ENCODE results near the gene POGK. TPM values are rescaled to one million over a fixed set of nuclear protein-coding genes. Genes with fewer than 3 reads are reported as not detected.
"Not testable (repeated sequence)": the region's sequence is repeated elsewhere in the genome, so short reads cannot be mapped to it uniquely, and the experiment has no call there.

Gene POGK, protein sequence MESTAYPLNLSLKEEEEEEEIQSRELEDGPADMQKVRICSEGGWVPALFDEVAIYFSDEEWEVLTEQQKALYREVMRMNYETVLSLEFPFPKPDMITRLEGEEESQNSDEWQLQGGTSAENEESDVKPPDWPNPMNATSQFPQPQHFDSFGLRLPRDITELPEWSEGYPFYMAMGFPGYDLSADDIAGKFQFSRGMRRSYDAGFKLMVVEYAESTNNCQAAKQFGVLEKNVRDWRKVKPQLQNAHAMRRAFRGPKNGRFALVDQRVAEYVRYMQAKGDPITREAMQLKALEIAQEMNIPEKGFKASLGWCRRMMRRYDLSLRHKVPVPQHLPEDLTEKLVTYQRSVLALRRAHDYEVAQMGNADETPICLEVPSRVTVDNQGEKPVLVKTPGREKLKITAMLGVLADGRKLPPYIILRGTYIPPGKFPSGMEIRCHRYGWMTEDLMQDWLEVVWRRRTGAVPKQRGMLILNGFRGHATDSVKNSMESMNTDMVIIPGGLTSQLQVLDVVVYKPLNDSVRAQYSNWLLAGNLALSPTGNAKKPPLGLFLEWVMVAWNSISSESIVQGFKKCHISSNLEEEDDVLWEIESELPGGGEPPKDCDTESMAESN
- total RNA-seq, result 10 to 100 TPM; 36.2 to 40.6 TPM

DNA sequence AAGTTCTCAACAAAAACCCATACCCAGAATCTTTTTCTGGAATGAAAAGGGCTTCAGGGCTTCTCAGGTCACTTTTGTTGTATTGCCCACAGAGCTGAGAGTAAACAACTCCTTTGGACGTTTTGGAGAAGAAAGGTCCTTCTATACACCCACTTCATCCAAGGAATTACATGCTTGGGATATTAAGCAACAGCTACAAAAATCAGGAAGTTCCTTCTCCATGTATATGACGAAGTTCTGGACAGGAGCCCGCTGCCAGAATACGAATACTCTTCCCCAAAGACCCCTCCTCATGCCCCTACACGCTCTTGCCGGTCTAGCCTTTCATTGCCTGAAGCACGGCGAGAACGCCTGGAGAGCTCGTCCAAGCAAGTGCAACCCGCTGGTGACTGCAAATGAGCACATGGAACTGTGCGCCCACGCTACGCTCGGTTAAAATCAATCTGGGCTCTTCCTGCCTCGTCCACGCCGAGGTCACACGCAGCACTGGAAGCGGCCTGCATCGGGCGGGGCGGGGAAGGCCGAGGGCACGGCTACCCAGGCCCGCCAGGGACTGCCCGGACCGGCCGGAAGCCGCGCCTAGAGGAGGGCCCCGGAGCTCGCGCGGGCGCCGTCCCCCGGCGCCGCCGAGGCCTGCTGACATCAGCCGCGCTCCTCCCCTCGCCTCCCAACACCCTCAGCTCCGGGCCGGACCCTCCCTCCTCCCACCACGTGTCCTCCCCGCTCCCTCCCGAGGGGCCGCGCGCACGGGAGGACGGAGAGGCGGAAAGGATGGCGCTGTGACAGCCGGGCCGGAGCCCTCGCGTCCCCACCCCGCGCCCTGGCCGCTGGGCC lies at the start of gene POGK:
Gene POGK, plus strand, starts transcription at position 710 of the 834 bp plus-strand sequence. CDS start 1,482 bp downstream, outside the sequence.
- peaks cover 56% of the 10 kb centered on the region for H3K4me1 Mint-ChIP-seq
- DNase-seq, result peak; percentile 93
- H3K27ac Mint-ChIP-seq, result peak within 1 kb of the TSS; percentile 98

DNA sequence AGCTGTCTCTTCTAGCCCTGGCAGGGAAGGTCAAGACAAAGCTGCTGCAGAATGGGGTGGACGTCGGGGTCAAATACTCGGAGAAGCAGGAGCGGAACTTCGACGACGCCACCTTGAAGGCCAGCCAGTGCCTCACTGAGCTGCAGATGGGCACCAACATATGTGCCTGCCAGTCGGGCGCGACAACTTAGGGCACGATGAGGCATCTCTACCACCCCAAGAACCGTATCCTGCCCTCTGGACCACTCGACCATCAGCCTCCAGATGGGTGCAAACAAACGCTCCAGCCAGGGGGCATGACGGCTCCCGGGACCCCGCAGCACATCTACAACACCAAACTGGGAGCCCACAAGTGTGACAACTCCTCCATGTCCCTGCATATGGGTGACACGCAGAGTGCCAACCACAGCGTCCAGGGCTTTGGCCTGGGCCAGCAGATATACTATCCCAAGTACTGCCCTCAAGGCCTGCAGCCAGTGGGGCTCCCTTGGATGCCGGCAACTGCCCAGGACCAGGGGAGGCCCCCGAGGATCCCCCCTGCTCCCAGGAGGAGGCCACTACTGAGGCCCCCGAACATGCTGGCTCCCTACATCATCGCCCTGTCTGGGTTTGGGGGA lies 42.5 kb upstream of the POGK start:
- peaks cover 14% of the 10 kb centered on the region for H3K27me3 Mint-ChIP-seq
- CTCF ChIA-PET, result no interaction called here
- no peaks in the 10 kb centered on the region for H3K36me3 Mint-ChIP-seq (ENCODE audit: low read depth)
- H3K4me3 Mint-ChIP-seq, result no peak overlapping the region
- POLR2A ChIA-PET, result interaction anchor here (0.6 kb wide), 1 partner anchor 81 kb away, joined by 3 read pairs; no protein-coding TSS in a partner anchor
- no peaks in the 10 kb centered on the region for H3K9me3 Mint-ChIP-seq (ENCODE audit: low read depth)
- intact Hi-C loops (cut with DNase I, micrococcal nuclease), result no loop called here
- no peak for ATAC-seq
- no peaks in the 10 kb centered on the region for H3K4me1 Mint-ChIP-seq
- H3K27ac Mint-ChIP-seq, result no peak overlapping the region
- no peak for DNase-seq

More for the DNA sequence above, at the start of gene POGK:
- intact Hi-C loops (cut with DNase I, micrococcal nuclease), result loop anchor here (1.0 to 10.0 kb wide), 12 partner anchors 37 to 1339 kb away; partner anchors contain the start of genes TADA1 (in 2 of the 2), ALDH9A1 (in 1 of the 2), DCAF6 (in 1 of the 2) and FAM78B (in 1 of the 2)
- peak within 1 kb of the TSS; percentile 90 for H3K4me3 Mint-ChIP-seq
- no peaks in the 10 kb centered on the region for H3K9me3 Mint-ChIP-seq (ENCODE audit: low read depth)
- H3K36me3 Mint-ChIP-seq (ENCODE audit: low read depth), result peaks cover 28% of the 10 kb centered on the region
- no peaks in the 10 kb centered on the region for H3K27me3 Mint-ChIP-seq
- ChIA-PET CTCF (interaction anchor here (0.7 to 1.5 kb wide), 4 partner anchors 9 to 40 kb away, joined by 3 to 12 read pairs (median 6); partner anchors contain the start of gene TADA1), POLR2A (interaction anchor here (0.5 to 3.2 kb wide), 6 partner anchors 9 to 1181 kb away, joined by 3 to 13 read pairs (median 4); partner anchors contain the start of gene TADA1)
- peak; percentile 97 for ATAC-seq

DNA sequence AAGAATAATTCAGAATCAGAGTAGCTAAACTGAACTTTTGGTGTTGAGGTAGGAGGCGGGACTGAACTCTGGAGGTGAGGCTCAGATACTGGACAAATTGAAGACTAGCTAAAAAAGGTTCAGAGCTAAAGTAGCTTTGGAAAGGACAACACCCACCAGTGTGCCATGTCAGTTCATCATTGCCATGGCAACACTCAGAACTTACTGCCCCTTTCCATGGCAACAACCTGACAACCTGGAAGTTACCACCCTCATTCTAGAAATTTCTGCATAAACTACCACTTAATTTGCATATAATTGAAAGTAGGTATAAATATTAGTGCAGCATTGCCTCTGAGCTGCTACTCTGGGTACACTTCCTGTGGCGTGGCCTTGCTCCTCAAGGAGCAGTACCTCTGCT lies 30.3 kb upstream of the POGK start:
- Mint-ChIP-seq H3K36me3 (ENCODE audit: low read depth) (no peaks in the 10 kb centered on the region), H3K4me3 (no peak overlapping the region), H3K4me1 (no peaks in the 10 kb centered on the region), H3K27ac (no peak overlapping the region), H3K9me3 (ENCODE audit: low read depth) (no peaks in the 10 kb centered on the region), H3K27me3 (peaks cover 3% of the 10 kb centered on the region)
- intact Hi-C loops (cut with DNase I, micrococcal nuclease), result no loop called here
- DNase-seq, result no peak
- POLR2A ChIA-PET, result no interaction called here
- no peak for ATAC-seq
- CTCF ChIA-PET, result no interaction called here

DNA sequence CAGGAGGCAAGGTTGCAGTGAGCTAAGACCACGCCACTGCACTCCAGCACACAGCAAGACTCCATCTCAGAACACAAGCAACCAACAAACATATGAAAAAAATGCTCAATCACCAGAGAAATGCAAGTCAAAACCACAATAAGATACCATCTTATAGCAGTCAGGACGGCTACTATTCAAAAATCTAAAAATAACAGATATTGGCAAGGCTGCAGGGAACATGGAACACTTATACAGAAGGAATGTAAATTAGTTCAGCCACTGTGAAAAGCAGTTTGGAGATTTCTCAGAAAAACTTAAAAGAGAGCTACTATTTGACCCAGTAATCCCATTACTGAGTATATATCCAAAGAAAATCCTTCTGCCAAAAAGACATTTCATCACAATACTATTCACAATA lies 27.6 kb upstream of the POGK start:
- DNase-seq, result no peak
- intact Hi-C loops (cut with DNase I, micrococcal nuclease), result no loop called here
- Mint-ChIP-seq H3K27me3 (peaks cover 9% of the 10 kb centered on the region), H3K27ac (no peak overlapping the region), H3K36me3 (ENCODE audit: low read depth) (no peaks in the 10 kb centered on the region), H3K4me1 (no peaks in the 10 kb centered on the region), H3K4me3 (no peak overlapping the region), H3K9me3 (ENCODE audit: low read depth) (no peaks in the 10 kb centered on the region)
- CTCF ChIA-PET, result no interaction called here
- POLR2A ChIA-PET, result no interaction called here
- ATAC-seq, result no peak

DNA sequence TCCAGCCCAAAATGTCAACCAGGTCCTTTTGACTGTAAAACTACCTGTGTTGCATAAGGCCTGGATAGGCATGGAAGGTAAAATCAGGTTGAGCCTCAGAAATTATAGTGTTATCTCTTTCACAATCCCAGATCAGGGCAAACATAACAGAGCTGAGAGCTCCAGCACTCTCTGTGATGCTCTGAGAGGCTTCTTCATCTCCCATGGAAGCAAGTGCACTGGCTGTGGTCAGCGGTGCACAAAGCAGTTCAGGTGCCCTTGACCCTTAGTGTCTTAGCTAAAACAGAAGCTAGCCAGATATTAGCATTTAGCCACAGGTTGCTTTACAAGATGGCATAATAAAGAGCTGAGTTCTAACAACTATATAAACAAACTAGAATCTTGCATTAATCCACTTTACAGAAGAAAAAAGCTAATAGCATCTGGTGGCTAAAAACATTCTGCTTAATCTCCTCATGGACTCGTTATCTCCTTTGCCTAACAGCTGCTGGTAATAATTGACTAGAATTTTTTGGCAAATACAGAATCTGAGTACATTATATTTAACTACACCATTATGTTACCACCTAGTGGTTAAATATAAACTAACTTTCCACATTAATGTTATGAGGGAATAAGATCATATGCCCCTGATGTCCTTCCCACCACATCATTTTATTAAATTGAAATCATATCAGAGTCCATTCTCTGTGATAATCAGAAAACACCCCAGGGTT lies 25.6 kb upstream of the POGK start:
- Mint-ChIP-seq H3K4me1 (no peaks in the 10 kb centered on the region), H3K27me3 (peaks cover 10% of the 10 kb centered on the region), H3K9me3 (ENCODE audit: low read depth) (no peaks in the 10 kb centered on the region), H3K4me3 (no peak overlapping the region), H3K27ac (no peak overlapping the region), H3K36me3 (ENCODE audit: low read depth) (no peaks in the 10 kb centered on the region)
- ChIA-PET POLR2A (no interaction called here), CTCF (interaction anchor here (0.8 to 2.3 kb wide), 6 partner anchors 8 to 51 kb away, joined by 3 to 9 read pairs (median 4); partner anchors contain the start of gene POGK)
- DNase-seq, result no peak
- no peak for ATAC-seq
- intact Hi-C loops (cut with DNase I, micrococcal nuclease), result no loop called here

DNA sequence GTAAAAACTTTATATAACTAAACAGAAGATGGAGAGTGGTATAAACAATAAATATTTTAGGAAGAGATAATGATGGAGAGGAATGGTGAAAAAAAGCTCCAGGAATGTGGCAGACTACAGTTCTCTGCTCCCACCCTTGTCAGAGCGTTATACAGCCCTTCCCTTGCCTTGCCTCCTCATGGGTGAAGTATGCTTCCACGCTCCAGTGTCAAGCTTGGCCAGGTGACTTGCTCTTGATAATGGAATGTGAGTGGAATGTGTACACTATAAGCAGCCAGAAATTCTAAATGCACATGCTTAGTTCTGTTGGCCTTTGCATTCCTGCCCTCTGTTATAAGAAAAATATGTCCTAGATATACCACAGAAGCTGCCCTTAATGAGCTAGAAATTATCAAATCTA lies 24.7 kb upstream of the POGK start:
- H3K27me3 Mint-ChIP-seq, result peaks cover 10% of the 10 kb centered on the region
- H3K36me3 Mint-ChIP-seq (ENCODE audit: low read depth), result no peaks in the 10 kb centered on the region
- no peak for ATAC-seq
- H3K27ac Mint-ChIP-seq, result no peak overlapping the region
- no peaks in the 10 kb centered on the region for H3K4me1 Mint-ChIP-seq
- DNase-seq, result no peak
- ChIA-PET CTCF (interaction anchor here (1.3 to 2.3 kb wide), 3 partner anchors 7 to 24 kb away, joined by 4 to 9 read pairs (median 4); partner anchors contain the start of gene POGK), POLR2A (no interaction called here)
- intact Hi-C loops (cut with DNase I, micrococcal nuclease), result no loop called here
- no peak overlapping the region for H3K4me3 Mint-ChIP-seq
- H3K9me3 Mint-ChIP-seq (ENCODE audit: low read depth), result peaks cover 4% of the 10 kb centered on the region

DNA sequence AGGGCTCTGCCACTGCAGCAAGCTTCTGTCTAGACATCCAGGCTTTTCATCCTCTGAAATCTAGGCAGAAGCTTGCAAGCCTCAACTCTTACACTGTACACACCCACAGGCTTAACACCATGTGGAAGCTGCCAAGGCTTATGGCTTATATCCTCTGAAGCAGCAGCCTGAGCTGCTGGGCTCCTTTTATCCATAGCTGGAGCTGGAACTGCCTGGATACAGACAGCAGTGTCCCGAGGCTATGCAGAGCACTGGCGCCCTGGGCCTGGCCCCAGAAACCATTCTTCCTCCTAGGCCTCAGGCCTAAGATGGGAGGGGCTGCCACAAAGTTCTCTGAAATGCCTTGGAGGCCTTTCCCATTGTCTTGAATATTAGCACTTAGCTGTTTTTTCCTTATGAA lies 19.3 kb upstream of the POGK start:
- Mint-ChIP-seq H3K27me3 (peaks cover 10% of the 10 kb centered on the region), H3K4me3 (no peak overlapping the region), H3K27ac (no peak overlapping the region), H3K36me3 (ENCODE audit: low read depth) (peaks cover 5% of the 10 kb centered on the region), H3K9me3 (ENCODE audit: low read depth) (peaks cover 11% of the 10 kb centered on the region), H3K4me1 (no peaks in the 10 kb centered on the region)
- ChIA-PET CTCF (no interaction called here), POLR2A (no interaction called here)
- intact Hi-C loops (cut with DNase I, micrococcal nuclease), result no loop called here
- DNase-seq, result no peak
- no peak for ATAC-seq

DNA sequence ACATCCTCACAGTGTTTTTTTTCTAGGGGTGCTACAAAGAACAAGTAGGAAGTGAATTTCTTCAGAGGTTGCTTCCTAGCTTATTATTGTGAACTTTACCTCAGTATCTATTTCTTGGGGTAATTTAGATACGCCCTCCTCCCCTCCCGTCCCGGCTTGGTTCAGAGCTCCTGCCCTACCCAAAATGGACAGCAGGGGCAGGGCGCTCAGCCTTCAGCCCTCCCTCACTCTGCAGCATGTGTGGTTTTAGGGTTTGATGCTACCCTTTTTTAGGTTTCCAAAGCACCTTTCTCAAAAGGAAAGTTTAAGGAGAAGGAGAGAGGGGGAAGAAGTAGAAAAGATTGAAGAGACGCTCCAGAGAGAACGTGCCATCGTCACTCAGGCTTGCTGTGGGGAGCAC lies 16.9 kb upstream of the POGK start:
- DNase-seq (peak; percentile 23), ATAC-seq (no peak)
- Mint-ChIP-seq H3K36me3 (ENCODE audit: low read depth) (peaks cover 5% of the 10 kb centered on the region), H3K4me1 (no peaks in the 10 kb centered on the region), H3K27ac (no peak overlapping the region), H3K9me3 (ENCODE audit: low read depth) (peaks cover 13% of the 10 kb centered on the region), H3K27me3 (peaks cover 4% of the 10 kb centered on the region), H3K4me3 (no peak overlapping the region)
- CTCF ChIA-PET, result interaction anchor here (1.0 kb wide), 1 partner anchor 9 kb away, joined by 4 read pairs; no protein-coding TSS in a partner anchor
- POLR2A ChIA-PET, result no interaction called here
- intact Hi-C loops (cut with DNase I, micrococcal nuclease), result no loop called here

DNA sequence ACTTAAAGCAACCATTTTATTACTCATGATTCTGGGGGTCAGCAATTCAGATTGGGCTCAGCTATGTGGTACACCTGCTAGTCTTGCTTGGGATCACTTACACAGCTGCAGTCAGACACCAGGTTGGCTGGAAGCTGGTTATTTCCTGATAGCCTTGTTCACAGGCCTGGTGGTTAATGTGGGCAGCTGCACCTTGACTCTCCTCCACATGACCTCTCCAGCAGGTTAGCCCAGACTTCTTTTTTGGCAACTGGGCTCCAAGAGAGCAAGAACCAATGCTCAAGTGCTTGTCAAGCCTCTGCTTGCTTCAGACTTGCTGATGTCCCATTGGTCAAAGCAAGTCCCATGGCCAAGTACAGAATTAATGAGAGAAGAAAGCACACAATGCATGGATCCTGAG lies 11.8 kb upstream of the POGK start:
- POLR2A ChIA-PET, result no interaction called here
- CTCF ChIA-PET, result interaction anchor here (1.2 kb wide), 1 partner anchor 14 kb away, joined by 3 read pairs; no protein-coding TSS in a partner anchor
- ATAC-seq (no peak), DNase-seq (no peak)
- no peaks in the 10 kb centered on the region for H3K36me3 Mint-ChIP-seq (ENCODE audit: low read depth)
- H3K27me3 Mint-ChIP-seq, result peaks cover 8% of the 10 kb centered on the region
- no peak overlapping the region for H3K27ac Mint-ChIP-seq
- intact Hi-C loops (cut with DNase I, micrococcal nuclease), result no loop called here
- no peaks in the 10 kb centered on the region for H3K4me1 Mint-ChIP-seq
- no peak overlapping the region for H3K4me3 Mint-ChIP-seq
- H3K9me3 Mint-ChIP-seq (ENCODE audit: low read depth), result peaks cover 13% of the 10 kb centered on the region

DNA sequence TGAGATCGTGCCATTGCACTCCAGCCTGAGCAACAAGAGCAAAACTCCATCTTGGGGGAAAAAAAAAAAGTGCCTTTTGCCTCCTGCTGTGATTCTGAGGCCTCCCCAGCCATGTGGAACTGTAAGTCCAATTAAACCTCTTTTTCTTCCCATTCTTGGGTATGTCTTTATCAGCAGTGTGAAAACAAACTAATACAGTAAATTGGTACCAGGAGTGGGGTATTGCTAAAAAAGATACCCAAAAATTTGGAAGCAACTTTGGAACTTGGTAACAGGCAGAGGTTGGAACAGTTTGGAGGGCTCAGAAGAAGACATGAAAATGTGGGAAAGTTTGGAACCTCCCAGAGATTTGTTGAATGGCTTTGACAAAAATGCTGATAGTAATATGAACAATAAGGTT lies 9.5 kb upstream of the POGK start:
- ATAC-seq; H3K4me1 Mint-ChIP-seq; DNase-seq; H3K4me3 Mint-ChIP-seq; H3K27ac Mint-ChIP-seq; H3K27me3 Mint-ChIP-seq; POLR2A ChIA-PET; H3K36me3 Mint-ChIP-seq (ENCODE audit: low read depth); CTCF ChIA-PET: not testable (repeated sequence)
- intact Hi-C loops (cut with DNase I, micrococcal nuclease), result loop anchor here in 1 of 2 experiments (10.0 kb wide), 1 partner anchor 1105 kb away; the partner anchor contains the start of genes DCAF6 and MPC2
- peaks cover 13% of the 10 kb centered on the region for H3K9me3 Mint-ChIP-seq (ENCODE audit: low read depth)

Measured in activated CD4-positive, alpha-beta T cell treated with anti-CD3 and anti-CD28 coated beads for 36 hours (primary cell).